Peyer's patch (tissue), 4 donors: ENCODE results near the gene MTFR2. TPM values are rescaled to one million over a fixed set of nuclear protein-coding genes. Genes with fewer than 3 reads are reported as not detected.

Experiments
- DNase-seq, 3 donors: peaks; one replicate each; pipeline ENCODE4 v3.0.0-alpha.2; 2017 to 2019
- H3K27ac ChIP-seq, 4 donors: fragments of 200-600 bp; sonication (generic); one replicate each; pipeline ENCODE4 v1.5.1; 2016 to 2019
- H3K27me3 ChIP-seq, 2 donors: fragments of 200-600 bp; sonication (generic); one replicate each; pipeline ENCODE4 v1.5.1; 2019
- H3K36me3 ChIP-seq, 3 donors: fragments of 200-600 bp; sonication (generic); one replicate each; pipeline ENCODE4 v1.5.1; 2016 to 2019
- H3K4me1 ChIP-seq, 4 donors: fragments of 200-600 bp; sonication (generic); one replicate each; pipeline ENCODE4 v1.5.1; 2016 to 2019
- H3K4me3 ChIP-seq, 4 donors: fragments of 200-600 bp; sonication (generic); 1 replicate in 3 of 4; 2 replicates in 1 of 4; pipeline ENCODE4 v1.5.1; 2016 to 2019; ENCODE audit warnings: mild to moderate bottlenecking in 1 of 4
- H3K9me3 ChIP-seq, 4 donors: fragments of 200-600 bp; sonication (generic); one replicate each; pipeline ENCODE4 v1.5.1; 2016 to 2019; ENCODE audit warnings: mild to moderate bottlenecking in 1 of 4
- CTCF ChIP-seq, 6 experiments: fragments of 450-650 bp in 4 of 6; fragments of 200-600 bp in 2 of 6; sonication (generic) in 1 of 6; IDR thresholded peaks; one replicate each; pipeline ENCODE4 v1.5.1; 2017 to 2019; ENCODE audit warnings: antibody characterized with exemption in 6 of 6, mild to moderate bottlenecking in 3 of 6, moderate library complexity in 1 of 6
- POLR2A ChIP-seq, 2 donors: fragments of 450-650 bp; IDR thresholded peaks; one replicate each; pipeline ENCODE4 v1.5.1; 2017; ENCODE audit warnings: antibody characterized with exemption in 2 of 2, mild to moderate bottlenecking in 2 of 2, moderate library complexity in 2 of 2
- total RNA-seq, 4 donors: library from RNA; depleted of rRNA; stranded (reverse); fragments of >200 nt; gene quantifications; one replicate each; pipeline ENCODE4 v1.1.0, GENCODE V29; 2016

Gene MTFR2
- total RNA-seq, 4 donors from 2014 or later = 2.1 to 5.0 (median 2.7) TPM; not detected in 1

GRCh38 chr6:136235233-136235564, 14.9 kb downstream of the MTFR2 start:
- H3K9me3 ChIP-seq = no peaks in the 10 kb centered on the region
- no peak overlapping the region for H3K4me3 ChIP-seq
- no peak for TF ChIP-seq POLR2A (IDR thresholded peaks at IDR 0.05)
- no peak for TF ChIP-seq CTCF (IDR thresholded peaks at IDR 0.05)
- DNase-seq = no peak
- no peaks in the 10 kb centered on the region for H3K27me3 ChIP-seq
- H3K36me3 ChIP-seq = no peaks in the 10 kb centered on the region
- no peaks in the 10 kb centered on the region for H3K4me1 ChIP-seq
- H3K27ac ChIP-seq = no peak overlapping the region

GRCh38 chr6:136232701-136233100, 17.4 kb downstream of the MTFR2 start:
- H3K4me3 ChIP-seq = no peak overlapping the region
- no peak for DNase-seq
- no peaks in the 10 kb centered on the region for H3K36me3 ChIP-seq
- H3K9me3 ChIP-seq = no peaks in the 10 kb centered on the region
- no peaks in the 10 kb centered on the region for H3K4me1 ChIP-seq
- TF ChIP-seq CTCF (IDR thresholded peaks at IDR 0.05) (no peak), POLR2A (IDR thresholded peaks at IDR 0.05) (no peak)
- H3K27ac ChIP-seq = no peak overlapping the region
- no peaks in the 10 kb centered on the region for H3K27me3 ChIP-seq

GRCh38 chr6:136230219-136230853, 19.8 kb downstream of the MTFR2 start:
- Histone ChIP-seq H3K36me3 (no peaks in the 10 kb centered on the region), H3K4me1 (peaks cover 0 to 12% (median 0%) of the 10 kb centered on the region in 4 donors), H3K27me3 (no peaks in the 10 kb centered on the region), H3K27ac (no peak overlapping the region), H3K4me3 (no peak overlapping the region), H3K9me3 (no peaks in the 10 kb centered on the region)
- TF ChIP-seq POLR2A (IDR thresholded peaks at IDR 0.05) (no peak), CTCF (IDR thresholded peaks at IDR 0.05) (no peak)
- no peak for DNase-seq

- peaks cover 0 to 12% (median 0%) of the 10 kb centered on the region in 4 donors for H3K4me1 ChIP-seq
- no peaks in the 10 kb centered on the region for H3K36me3 ChIP-seq
- no peak overlapping the region for H3K27ac ChIP-seq
- no peaks in the 10 kb centered on the region for H3K27me3 ChIP-seq
- H3K4me3 ChIP-seq = no peak overlapping the region
- DNase-seq = no peak
- no peaks in the 10 kb centered on the region for H3K9me3 ChIP-seq
- TF ChIP-seq POLR2A (IDR thresholded peaks at IDR 0.05) = no peak
- no peak for TF ChIP-seq CTCF (IDR thresholded peaks at IDR 0.05)
Measured at GRCh38 chr6:136228814-136229213, 21.3 kb downstream of the MTFR2 start.

- Histone ChIP-seq H3K27ac (peak overlapping the region in 2 of 4 donors; percentile 21 to 38), H3K4me3 (peak overlapping the region; percentile 2 to 45 (median 28))
- DNase-seq = no peak
Measured at GRCh38 chr6:136226674-136227377, 23.3 kb downstream of the MTFR2 start.

More at GRCh38 chr6:136226674-136227377, 23.3 kb downstream of the MTFR2 start:
- TF ChIP-seq POLR2A (IDR thresholded peaks at IDR 0.05) (no peak), CTCF (IDR thresholded peaks at IDR 0.05) (no peak)
- H3K36me3 ChIP-seq = no peaks in the 10 kb centered on the region
- H3K4me1 ChIP-seq = peaks cover 0 to 12% (median 0%) of the 10 kb centered on the region in 4 donors
- no peaks in the 10 kb centered on the region for H3K9me3 ChIP-seq
- no peaks in the 10 kb centered on the region for H3K27me3 ChIP-seq
